GM21786 (cell line): Measurements from ENCODE around the gene GZMM.

Experiments
- ATAC-seq: cut with Tn5 transposase; IDR thresholded peaks from one replicate; pipeline ENCODE4 v1.9.1; 2021; ENCODE audit not compliant: unreplicated experiment

The GZMM gene

GRCh38 chr19:533364-534058 lies 10.3 kb upstream of the GZMM start:
- no peak for ATAC-seq

- ATAC-seq: no peak
These were observed 9.8 kb upstream of the GZMM start for GRCh38 chr19:534088-534487.

GRCh38 chr19:535017-535835 lies 8.6 kb upstream of the GZMM start:
- ATAC-seq: no peak

- ATAC-seq: no peak
These were observed 7.6 kb upstream of the GZMM start for GRCh38 chr19:536031-536880.

- ATAC-seq: no peak
These were observed 6.9 kb upstream of the GZMM start for GRCh38 chr19:536881-537404.

GRCh38 chr19:538641-539428 lies 5.0 kb upstream of the GZMM start:
- ATAC-seq: no peak

- no peak for ATAC-seq
These were observed 4.3 kb upstream of the GZMM start for GRCh38 chr19:539429-540030.

GRCh38 chr19:540867-541637 lies 2.8 kb upstream of the GZMM start:
- ATAC-seq: no peak

GRCh38 chr19:541699-542098 lies 2.2 kb upstream of the GZMM start:
- ATAC-seq: no peak

GRCh38 chr19:542173-542866 lies 1.5 kb upstream of the GZMM start:
- no peak for ATAC-seq

- no peak for ATAC-seq
These were observed 3.3 kb downstream of the GZMM start for GRCh38 chr19:547117-547516.

- ATAC-seq: no peak
These were observed 4.2 kb downstream of the GZMM start for GRCh38 chr19:547836-548720.

- no peak for ATAC-seq
These were observed 5.3 kb downstream of the GZMM start for GRCh38 chr19:548886-549830.

- ATAC-seq: no peak
These were observed 11.0 kb downstream of the GZMM start for GRCh38 chr19:554817-555216.

- ATAC-seq: no peak
These were observed 11.6 kb downstream of the GZMM start for GRCh38 chr19:555474-555808.

- no peak for ATAC-seq
These were observed 12.9 kb downstream of the GZMM start for GRCh38 chr19:556611-557382.
